H1 (cell line): ENCODE measurements around the gene OTUB1. TPM values are rescaled to one million over a fixed set of nuclear protein-coding genes. Genes with fewer than 3 reads are reported as not detected.
A peak's percentile ranks its signal among the peaks of the same experiment; 100 is the strongest.

Experiments used
- CBX8 ChIP-seq: fragments of 300-800, 300-1000 bp; sonication (generic); IDR thresholded peaks from 2 replicates; pipeline ENCODE4 v1.7.1; 2016; ENCODE audit warnings: low read depth, low read length, borderline replicate concordance
- EP300 ChIP-seq, 2 experiments: IDR thresholded peaks; 1 replicate in 1 of 2; 2 replicates in 1 of 2; pipeline ENCODE4 v1.6.1; 2011 to 2012; ENCODE audit warnings: low read depth in 2 of 2, low read length in 2 of 2, mild to moderate bottlenecking in 2 of 2, borderline replicate concordance in 1 of 2, inconsistent platforms in 1 of 2, moderate library complexity in 1 of 2
- FOSL1 ChIP-seq: IDR thresholded peaks from 2 replicates; pipeline ENCODE4 v1.6.1; 2011; ENCODE audit warnings: mild to moderate bottlenecking, low read depth, low read length, moderate library complexity; ENCODE audit not compliant: insufficient read depth
- GTF2F1 ChIP-seq: IDR thresholded peaks from 2 replicates; pipeline ENCODE4 v1.6.1; 2012; ENCODE audit warnings: low read depth, low read length, improper control_type of control experiment, borderline replicate concordance
- JUND ChIP-seq: IDR thresholded peaks from 2 replicates; pipeline ENCODE4 v1.6.1; 2011; ENCODE audit warnings: mild to moderate bottlenecking, improper control_type of control experiment, low read length
- RAD21 ChIP-seq, 2 experiments: IDR thresholded peaks in 1 of 2; conservative IDR thresholded peaks in 1 of 2; 2 replicates each; pipeline ENCODE4 v1.6.1; 2011; ENCODE audit warnings: low read depth in 2 of 2, low read length in 2 of 2, improper control_type of control experiment in 1 of 2, inconsistent platforms in 1 of 2, mild to moderate bottlenecking in 1 of 2, moderate library complexity in 1 of 2
- RFX5 ChIP-seq: IDR thresholded peaks from 2 replicates; pipeline ENCODE4 v1.6.1; 2011; ENCODE audit warnings: low read depth, low read length, improper control_type of control experiment, borderline replicate concordance
- SIN3A ChIP-seq, 2 experiments: IDR thresholded peaks in 1 of 2; conservative IDR thresholded peaks in 1 of 2; 2 replicates each; pipeline ENCODE4 v1.6.1; 2011 to 2012; ENCODE audit warnings: low read length in 2 of 2, improper control_type of control experiment in 1 of 2, low read depth in 1 of 2, mild to moderate bottlenecking in 1 of 2
- SIRT6 ChIP-seq: IDR thresholded peaks from one replicate; pipeline ENCODE4 v1.7.1; 2012; ENCODE audit warnings: low read length, inconsistent platforms
- SIX5 ChIP-seq: IDR thresholded peaks from 2 replicates; pipeline ENCODE4 v1.6.1; 2011; ENCODE audit warnings: mild to moderate bottlenecking, low read depth, low read length
- SP2 ChIP-seq: IDR thresholded peaks from 2 replicates; pipeline ENCODE4 v1.6.1; 2012; ENCODE audit warnings: mild to moderate bottlenecking, low read length, inconsistent platforms
- TAF1 ChIP-seq: IDR thresholded peaks from 2 replicates; pipeline ENCODE4 v1.6.1; 2011; ENCODE audit warnings: mild to moderate bottlenecking, low read depth, low read length
- ZNF274 ChIP-seq: IDR thresholded peaks from 2 replicates; pipeline ENCODE4 v1.7.0; 2012; ENCODE audit warnings: low read length, borderline replicate concordance; ENCODE audit errors: extremely low read depth
- polyA plus RNA-seq, 7 experiments: library from polyadenylated mRNA; depleted of rRNA in 3 of 7; stranded (reverse) in 5 of 7; unstranded in 2 of 7; fragments of >200 nt in 5 of 7; fragments of 200-250 nt in 2 of 7; gene quantifications; 1 replicate in 5 of 7; 2 replicates in 1 of 7; 4 replicates in 1 of 7; pipeline versions ENCODE4 v1.2.1 to v1.2.3, GENCODE V29; 2011 to 2013; ENCODE audit warnings: missing spikeins in 2 of 7, mixed read lengths in 2 of 7
- total RNA-seq: library from RNA; stranded (reverse); fragmentation: NEBNext Ultra II Directional; extraction: Animal tissue kit (Norgen Biotek cat#: 25700); gene quantifications from 2 replicates; pipeline ENCODE4 v1.2.1, GENCODE V29; 2021
- TF ChIP-seq, protein P1 (sequence below): IDR thresholded peaks from 2 replicates; pipeline ENCODE4 v1.6.1; 2012; ENCODE audit warnings: inconsistent platforms
- TF ChIP-seq, protein P2 (sequence below), 3 experiments: IDR thresholded peaks; 1 replicate in 2 of 3; 2 replicates in 1 of 3; pipeline versions ENCODE4 v1.5.1 to v1.6.1; 2011; ENCODE audit warnings: low read length in 3 of 3, mild to moderate bottlenecking in 3 of 3, inconsistent platforms in 2 of 3, low read depth in 1 of 3, moderate library complexity in 1 of 3; ENCODE audit not compliant: insufficient read depth in 1 of 3; ENCODE audit errors: control extremely low read depth in 1 of 3
- TF ChIP-seq, protein P3 (sequence below): IDR thresholded peaks from 2 replicates; pipeline ENCODE4 v1.6.1; 2012; ENCODE audit warnings: inconsistent platforms

The OTUB1 gene
- total and polyA plus RNA-seq, 2 of the 8 experiments (the other 6 are each of a cell fraction or from before 2014, with no cell fraction given) = 110 to 274 TPM

DNA sequence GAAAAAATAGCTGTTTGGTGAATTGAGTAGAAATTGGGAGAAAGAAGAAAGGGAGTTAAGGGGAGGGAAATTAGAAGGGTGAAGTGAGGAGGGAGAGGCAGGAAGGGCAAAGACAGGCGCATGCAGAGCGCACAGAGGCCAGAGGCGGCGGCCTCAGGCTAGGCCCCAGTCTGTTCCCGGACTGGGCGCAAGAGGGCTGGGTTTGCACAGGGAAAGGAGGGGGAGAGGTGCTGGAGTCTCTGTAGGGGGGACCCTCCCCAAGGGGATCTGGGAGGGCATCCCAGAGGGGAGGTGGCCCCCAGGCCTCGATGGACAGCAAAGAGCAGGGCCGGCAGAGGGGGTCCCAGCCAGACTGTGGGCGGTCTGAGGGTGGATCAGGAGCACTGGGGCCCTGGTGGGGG lies 48.2 kb downstream of the OTUB1 start (continued):
- TF ChIP-seq SIN3A (conservative IDR thresholded peaks at IDR 0.05 in 1 of 2, IDR thresholded peaks at IDR 0.05 in 1 of 2; ENCODE audit: low read depth in 1 of 2, low read length in 2 of 2) (0 out of 4 replicates have a peak, but pooled peaks of 1 of the 2 experiments have one; percentile 27), GTF2F1 (no peak), FOSL1 (no peak), SIX5 (no peak), CBX8 (no peak), SP2 (no peak), RFX5 (no peak), TAF1 (no peak), EP300 (IDR thresholded peaks at IDR 0.05; ENCODE audit: borderline replicate concordance in 1 of 2, low read depth in 2 of 2, low read length in 2 of 2) (no peak), JUND (no peak), ZNF274 (no peak), RAD21 (IDR thresholded peaks at IDR 0.05 in 1 of 2, conservative IDR thresholded peaks at IDR 0.05 in 1 of 2; ENCODE audit: low read depth in 2 of 2, low read length in 2 of 2) (peak; percentile 39 to 49), SIRT6 (no peak)
- TF ChIP-seq, protein P1, sequence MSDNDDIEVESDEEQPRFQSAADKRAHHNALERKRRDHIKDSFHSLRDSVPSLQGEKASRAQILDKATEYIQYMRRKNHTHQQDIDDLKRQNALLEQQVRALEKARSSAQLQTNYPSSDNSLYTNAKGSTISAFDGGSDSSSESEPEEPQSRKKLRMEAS = 0 out of 2 replicates have a peak, but pooled peaks have one; percentile 15
- TF ChIP-seq, protein P2, sequence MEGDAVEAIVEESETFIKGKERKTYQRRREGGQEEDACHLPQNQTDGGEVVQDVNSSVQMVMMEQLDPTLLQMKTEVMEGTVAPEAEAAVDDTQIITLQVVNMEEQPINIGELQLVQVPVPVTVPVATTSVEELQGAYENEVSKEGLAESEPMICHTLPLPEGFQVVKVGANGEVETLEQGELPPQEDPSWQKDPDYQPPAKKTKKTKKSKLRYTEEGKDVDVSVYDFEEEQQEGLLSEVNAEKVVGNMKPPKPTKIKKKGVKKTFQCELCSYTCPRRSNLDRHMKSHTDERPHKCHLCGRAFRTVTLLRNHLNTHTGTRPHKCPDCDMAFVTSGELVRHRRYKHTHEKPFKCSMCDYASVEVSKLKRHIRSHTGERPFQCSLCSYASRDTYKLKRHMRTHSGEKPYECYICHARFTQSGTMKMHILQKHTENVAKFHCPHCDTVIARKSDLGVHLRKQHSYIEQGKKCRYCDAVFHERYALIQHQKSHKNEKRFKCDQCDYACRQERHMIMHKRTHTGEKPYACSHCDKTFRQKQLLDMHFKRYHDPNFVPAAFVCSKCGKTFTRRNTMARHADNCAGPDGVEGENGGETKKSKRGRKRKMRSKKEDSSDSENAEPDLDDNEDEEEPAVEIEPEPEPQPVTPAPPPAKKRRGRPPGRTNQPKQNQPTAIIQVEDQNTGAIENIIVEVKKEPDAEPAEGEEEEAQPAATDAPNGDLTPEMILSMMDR (IDR thresholded peaks at IDR 0.05; ENCODE audit: control extremely low read depth in 1 of 3, insufficient read depth in 1 of 3, low read depth in 1 of 3, low read length in 3 of 3) = peak in 2 of 3 experiments; percentile 64 to 80; a peak in 3 of 4 replicates
- TF ChIP-seq, protein P3, sequence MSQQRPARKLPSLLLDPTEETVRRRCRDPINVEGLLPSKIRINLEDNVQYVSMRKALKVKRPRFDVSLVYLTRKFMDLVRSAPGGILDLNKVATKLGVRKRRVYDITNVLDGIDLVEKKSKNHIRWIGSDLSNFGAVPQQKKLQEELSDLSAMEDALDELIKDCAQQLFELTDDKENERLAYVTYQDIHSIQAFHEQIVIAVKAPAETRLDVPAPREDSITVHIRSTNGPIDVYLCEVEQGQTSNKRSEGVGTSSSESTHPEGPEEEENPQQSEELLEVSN = no peak
